Suppressor macrophage treated with lipopolysaccharide for 4 hours (primary cell): ENCODE results near the gene ZNF608.
A peak's percentile ranks its signal among the peaks of the same experiment; 100 is the strongest.

ENCODE experiments used
- DNase-seq: peaks from one replicate; pipeline ENCODE4 v3.0.0-alpha.2; 2020

The ZNF608 gene, protein sequence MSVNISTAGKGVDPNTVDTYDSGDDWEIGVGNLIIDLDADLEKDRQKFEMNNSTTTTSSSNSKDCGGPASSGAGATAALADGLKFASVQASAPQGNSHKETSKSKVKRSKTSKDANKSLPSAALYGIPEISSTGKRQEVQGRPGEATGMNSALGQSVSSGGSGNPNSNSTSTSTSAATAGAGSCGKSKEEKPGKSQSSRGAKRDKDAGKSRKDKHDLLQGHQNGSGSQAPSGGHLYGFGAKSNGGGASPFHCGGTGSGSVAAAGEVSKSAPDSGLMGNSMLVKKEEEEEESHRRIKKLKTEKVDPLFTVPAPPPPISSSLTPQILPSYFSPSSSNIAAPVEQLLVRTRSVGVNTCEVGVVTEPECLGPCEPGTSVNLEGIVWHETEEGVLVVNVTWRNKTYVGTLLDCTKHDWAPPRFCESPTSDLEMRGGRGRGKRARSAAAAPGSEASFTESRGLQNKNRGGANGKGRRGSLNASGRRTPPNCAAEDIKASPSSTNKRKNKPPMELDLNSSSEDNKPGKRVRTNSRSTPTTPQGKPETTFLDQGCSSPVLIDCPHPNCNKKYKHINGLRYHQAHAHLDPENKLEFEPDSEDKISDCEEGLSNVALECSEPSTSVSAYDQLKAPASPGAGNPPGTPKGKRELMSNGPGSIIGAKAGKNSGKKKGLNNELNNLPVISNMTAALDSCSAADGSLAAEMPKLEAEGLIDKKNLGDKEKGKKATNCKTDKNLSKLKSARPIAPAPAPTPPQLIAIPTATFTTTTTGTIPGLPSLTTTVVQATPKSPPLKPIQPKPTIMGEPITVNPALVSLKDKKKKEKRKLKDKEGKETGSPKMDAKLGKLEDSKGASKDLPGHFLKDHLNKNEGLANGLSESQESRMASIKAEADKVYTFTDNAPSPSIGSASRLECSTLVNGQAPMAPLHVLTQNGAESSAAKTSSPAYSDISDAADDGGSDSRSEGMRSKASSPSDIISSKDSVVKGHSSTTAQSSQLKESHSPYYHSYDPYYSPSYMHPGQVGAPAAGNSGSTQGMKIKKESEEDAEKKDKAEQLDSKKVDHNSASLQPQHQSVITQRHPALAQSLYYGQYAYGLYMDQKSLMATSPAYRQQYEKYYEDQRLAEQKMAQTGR (N-terminal part only)

DNA sequence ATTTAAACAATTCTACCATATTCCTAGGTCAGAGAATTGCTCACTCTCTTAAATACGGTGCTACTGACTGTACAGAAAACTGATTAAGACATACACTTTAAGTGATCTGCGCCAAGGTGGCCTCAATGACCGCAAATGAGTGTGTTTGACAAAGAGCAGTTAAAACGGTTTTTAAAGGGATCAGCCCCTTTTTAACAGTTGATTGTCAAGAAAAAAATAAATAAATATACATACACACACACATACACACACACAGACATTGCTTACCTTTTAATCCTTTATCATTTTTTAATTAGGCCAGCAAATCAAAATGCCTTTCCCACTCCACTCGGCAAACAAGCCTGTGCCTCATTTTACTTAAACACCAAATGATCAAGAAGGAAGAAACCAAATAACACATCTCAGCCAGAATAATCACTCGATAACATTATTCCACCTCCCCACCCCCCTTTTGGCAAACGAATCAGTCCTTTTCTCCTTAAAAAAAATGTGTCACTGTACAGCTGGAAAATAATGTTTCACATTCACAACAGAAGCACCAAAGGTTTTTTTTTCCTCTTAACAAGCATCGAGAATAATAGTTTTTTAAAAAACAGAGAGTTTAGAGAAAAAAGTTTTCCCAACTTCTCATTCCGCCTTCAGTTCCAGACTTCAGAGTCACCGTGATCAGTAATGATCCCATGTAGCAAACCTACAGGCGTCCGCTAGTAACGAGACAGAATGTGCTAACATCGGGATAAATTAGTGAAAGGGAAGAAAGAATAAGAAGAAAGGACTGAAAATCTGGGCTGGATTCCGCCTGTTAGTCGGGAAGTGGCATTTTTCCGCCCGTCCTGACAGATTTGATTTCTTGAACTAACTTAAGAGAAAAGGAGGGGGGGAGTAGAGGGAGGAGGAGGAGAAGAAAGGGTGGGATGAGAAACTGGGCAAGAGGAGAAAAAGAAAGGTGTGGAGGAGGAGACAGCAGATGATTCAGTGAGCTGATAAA, at the start of gene ZNF608:
TSS of gene ZNF608 (minus strand) at position 712 of the 988 bp plus-strand sequence. CDS start 1,650 bp downstream, outside the sequence.
- DNase-seq, result peak; percentile 26

- DNase-seq, result no peak
Observed at GRCh38 chr5:124795829-124796228, 49.4 kb upstream of the ZNF608 start.

DNA sequence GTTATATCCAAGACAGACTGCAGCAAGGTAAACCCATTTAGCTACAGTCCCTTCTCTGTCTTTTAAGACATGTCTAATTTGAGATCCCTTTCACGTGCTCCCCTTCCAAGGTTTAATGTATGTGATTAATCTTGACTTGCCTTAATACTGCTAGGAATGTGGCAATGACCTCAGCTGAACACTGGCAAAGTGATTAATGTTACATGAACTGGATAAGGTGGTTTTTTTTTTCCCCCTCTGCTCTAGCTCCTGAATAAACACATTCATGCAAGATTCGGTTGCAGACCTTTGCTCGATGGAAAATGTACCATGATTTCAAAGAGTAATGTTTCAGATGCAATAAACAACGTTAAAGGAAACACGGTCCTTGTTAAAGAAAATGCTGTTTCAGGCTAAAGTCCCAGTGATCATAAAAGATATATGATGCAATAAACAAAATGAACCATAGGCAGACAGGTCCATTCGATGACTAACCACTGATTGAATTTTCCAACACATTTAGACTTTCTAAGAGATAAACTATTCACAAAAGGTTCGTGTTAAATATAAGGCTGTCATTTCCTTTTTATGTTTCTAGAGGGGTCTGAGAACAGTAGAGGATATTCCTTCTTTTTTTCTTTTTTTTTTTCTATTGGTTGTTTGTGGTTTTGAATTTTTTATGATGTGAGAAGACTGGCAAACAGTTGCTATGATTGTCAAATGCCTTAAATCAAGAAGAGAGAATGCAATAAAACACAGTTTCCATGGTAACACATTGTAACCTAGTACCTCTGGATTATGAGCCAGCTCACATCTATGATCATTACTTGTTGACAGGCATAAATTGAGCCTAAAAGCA, 44.7 kb upstream of the ZNF608 start:
- DNase-seq, result no peak

- no peak for DNase-seq
Observed at GRCh38 chr5:124790301-124790894, 44.0 kb upstream of the ZNF608 start.

DNA sequence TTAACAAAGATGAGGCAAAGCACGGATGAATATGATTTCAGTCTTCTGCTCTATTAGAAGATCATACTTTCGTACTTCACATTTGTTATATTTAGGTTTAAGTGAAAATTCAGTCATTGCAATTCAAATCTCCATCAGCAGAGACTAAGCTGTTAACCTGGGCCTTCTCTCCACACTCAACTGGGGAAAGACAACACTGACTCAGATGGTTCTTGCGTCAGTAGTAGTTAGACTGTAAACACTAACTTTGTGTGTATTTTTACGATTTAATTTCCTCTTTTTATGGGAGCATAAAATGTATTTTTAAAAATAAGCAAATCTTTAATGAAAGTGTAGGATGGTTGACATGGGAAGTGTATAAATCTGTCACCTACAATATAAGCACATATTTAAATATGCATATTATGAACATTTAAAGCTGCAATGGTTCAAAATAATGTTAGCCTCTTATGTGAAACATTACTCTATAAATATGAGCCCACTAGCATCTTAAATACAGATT, 42.7 kb upstream of the ZNF608 start:
- DNase-seq, result peak; percentile 6

GRCh38 chr5:124783794-124784193, 37.4 kb upstream of the ZNF608 start:
- no peak for DNase-seq

DNA sequence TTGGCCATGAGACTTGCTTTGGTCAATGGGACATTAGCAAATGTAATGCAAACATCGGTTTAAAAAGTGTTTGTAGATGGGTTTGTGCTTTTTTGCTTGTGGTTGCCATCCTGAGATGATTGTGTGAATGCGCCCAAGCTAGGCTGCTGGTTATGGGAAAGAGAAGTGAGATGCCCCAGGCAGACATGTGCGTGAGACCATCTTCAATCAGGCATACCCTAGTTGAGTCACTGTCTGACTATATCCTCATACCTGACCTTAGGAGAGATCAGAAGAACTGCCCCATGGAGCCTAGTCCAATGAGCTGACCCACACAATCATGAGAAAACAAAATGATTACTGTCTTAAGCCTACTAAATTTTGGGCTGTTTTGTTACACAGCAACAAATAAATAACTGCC, 36.8 kb upstream of the ZNF608 start:
- no peak for DNase-seq

DNA sequence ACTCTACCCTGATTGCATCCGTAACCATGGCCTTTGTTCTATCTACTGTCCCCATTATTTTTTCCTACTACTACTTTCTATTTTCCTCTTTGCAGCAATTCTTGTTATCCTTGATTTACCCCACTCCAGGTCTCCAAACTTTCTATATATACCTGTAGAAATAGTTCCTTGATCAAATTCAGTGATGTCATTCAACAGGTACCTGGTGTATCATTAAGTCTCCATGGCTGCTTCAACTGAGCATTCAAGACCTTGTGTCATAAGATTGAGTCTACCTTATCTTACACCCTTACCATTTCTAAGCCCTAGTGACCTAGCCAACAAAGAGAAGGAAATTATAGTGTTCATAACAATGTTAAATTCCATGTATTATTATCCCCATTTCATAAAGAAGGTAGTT, 35.8 kb upstream of the ZNF608 start:
- no peak for DNase-seq

- DNase-seq, result no peak
Observed at GRCh38 chr5:124780011-124780410, 33.6 kb upstream of the ZNF608 start.

GRCh38 chr5:124773315-124774311, 27.2 kb upstream of the ZNF608 start:
- DNase-seq, result no peak

GRCh38 chr5:124772457-124773200, 26.2 kb upstream of the ZNF608 start:
- no peak for DNase-seq

GRCh38 chr5:124771761-124772160, 25.3 kb upstream of the ZNF608 start:
- DNase-seq, result no peak

GRCh38 chr5:124764992-124765611, 18.7 kb upstream of the ZNF608 start:
- DNase-seq, result no peak

DNA sequence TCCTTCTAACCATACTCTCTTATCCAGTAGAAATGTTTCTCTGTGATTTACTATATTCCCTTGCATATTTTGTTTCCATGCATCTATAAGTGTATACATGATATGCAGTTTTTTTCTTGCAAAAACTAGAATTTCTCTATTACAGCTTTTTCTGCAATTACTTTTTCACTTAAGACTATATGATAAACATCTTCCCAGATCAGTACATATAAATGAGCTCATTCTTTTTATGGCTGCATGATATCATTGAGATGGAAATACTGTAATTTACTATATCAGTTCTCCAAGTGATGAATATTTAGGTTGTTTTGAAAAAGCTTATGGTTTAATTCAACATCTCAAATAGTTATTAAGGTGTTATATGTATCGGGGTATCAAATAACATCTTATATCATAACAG, 18.1 kb upstream of the ZNF608 start:
- no peak for DNase-seq

GRCh38 chr5:124761010-124761409, 14.6 kb upstream of the ZNF608 start:
- no peak for DNase-seq

- DNase-seq, result no peak
Observed at GRCh38 chr5:124760608-124761007, 14.2 kb upstream of the ZNF608 start.

- DNase-seq, result no peak
Observed at GRCh38 chr5:124755565-124755964, 9.1 kb upstream of the ZNF608 start.

DNA sequence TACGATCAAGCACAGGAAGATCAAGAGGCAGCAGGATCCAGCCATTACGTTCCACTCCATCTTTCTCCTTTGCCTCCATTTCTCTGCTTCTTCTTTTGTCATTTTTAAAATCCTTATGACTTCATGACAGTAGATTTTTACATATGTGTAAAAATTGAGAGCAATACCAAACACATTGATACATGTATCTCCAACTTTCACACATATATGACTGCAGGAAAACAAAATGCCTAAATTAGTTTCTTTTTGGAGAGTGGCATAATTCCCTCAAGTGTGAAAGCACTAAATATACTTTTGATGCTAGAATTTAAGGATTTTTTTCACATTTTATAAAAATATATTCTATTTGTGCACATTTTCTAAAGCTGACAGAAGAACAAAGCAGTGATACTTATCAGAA, 8.6 kb upstream of the ZNF608 start:
- DNase-seq, result no peak
